A549 (cell line): ENCODE data around the gene MRPS18A. TPM values are rescaled to one million over a fixed set of nuclear protein-coding genes. Genes with fewer than 3 reads are reported as not detected.

Experiments
- ATAC-seq, 2 experiments: fragments of 200-7000 bp in 1 of 2; fragments of >200 bp in 1 of 2; cut with Nextera tagmentation in 1 of 2; cut with Tn5 transposase in 1 of 2; 3 replicates each; pipeline versions ENCODE4 v1.8.0 to v1.9.1; 2018 to 2020; ENCODE audit warnings: mild to moderate bottlenecking in 1 of 2, moderate library complexity in 1 of 2
- CTCF ChIA-PET: fragments of 300-600 bp; sonication (Branson Sonifier 250); formaldehyde crosslinking; extraction: SDS; loops from one replicate; lab custom pipeline; 2021; ENCODE audit warnings: antibody characterized with exemption, inconsistent platforms; lab: Yijun Ruan, JAX
- POLR2A ChIA-PET: fragments of 350-600 bp; formaldehyde crosslinking; extraction: SDS; loops from one replicate; lab custom pipeline; 2021; ENCODE audit warnings: antibody characterized with exemption, inconsistent platforms; lab: Yijun Ruan, JAX
- DNase-seq, 2 experiments: peaks; one replicate each; pipeline versions ENCODE4 v3.0.0 to v3.0.0-alpha.2; 2011 to 2016; ENCODE audit warnings: low read depth in 1 of 2, low spot score in 1 of 2
- FAIRE-seq: peaks from 2 replicates; lab custom pipeline; 2011; peaks lifted over from hg19 to GRCh38; lab: Jason Lieb, UNC
- H3K27ac ChIP-seq, 2 experiments: fragments of >200 bp; sonication (Bioruptor Twin); formaldehyde crosslinking; 3 replicates each; pipeline ENCODE4 v1.5.1; 2016 to 2017
- H3K4me1 ChIP-seq: fragments of >200 bp; sonication (Bioruptor Twin); formaldehyde crosslinking; 3 replicates; pipeline ENCODE4 v1.6.1; 2016
- H3K4me2 ChIP-seq: fragments of >200 bp; sonication (Bioruptor Twin); formaldehyde crosslinking; 3 replicates; pipeline ENCODE4 v1.6.1; 2016
- H3K4me3 ChIP-seq: fragments of >200 bp; sonication (Bioruptor Twin); formaldehyde crosslinking; 3 replicates; pipeline ENCODE4 v1.5.1; 2016
- H3K9me3 ChIP-seq: fragments of >200 bp; sonication (Bioruptor Twin); formaldehyde crosslinking; 3 replicates; pipeline ENCODE4 v1.6.1; 2016
- BCL3 ChIP-seq: fragments of >200 bp; sonication (Bioruptor Twin); formaldehyde crosslinking; IDR thresholded peaks from 3 replicates; pipeline ENCODE4 v1.6.1; 2016
- BHLHE40 ChIP-seq: IDR thresholded peaks from 2 replicates; pipeline ENCODE4 v1.6.1; 2012; ENCODE audit warnings: low read depth, low read length, inconsistent platforms
- CBX2 ChIP-seq: fragments of 200-600 bp; sonication (generic); IDR thresholded peaks from 2 replicates; pipeline ENCODE4 v1.6.1; 2016; ENCODE audit warnings: low read depth, mild to moderate bottlenecking, borderline replicate concordance
- CHD2 ChIP-seq: fragments of 150-350 bp; IDR thresholded peaks from 2 replicates; pipeline ENCODE4 v1.6.1; 2014; ENCODE audit warnings: low read length; ENCODE audit not compliant: partially characterized antibody
- E2F6 ChIP-seq: IDR thresholded peaks from 2 replicates; pipeline ENCODE4 v1.6.1; 2012; ENCODE audit warnings: low read depth, borderline replicate concordance
- EHF ChIP-seq: fragments of 250-450 bp; sonication (Bioruptor Pico); IDR thresholded peaks from 2 replicates; pipeline ENCODE4 v1.5.0; 2020; ENCODE audit warnings: mild to moderate bottlenecking
- EHMT2 ChIP-seq: fragments of 200-600 bp; sonication (generic); IDR thresholded peaks from 2 replicates; pipeline ENCODE4 v1.6.1; 2016; ENCODE audit warnings: antibody characterized with exemption, low read depth, mild to moderate bottlenecking, moderate library complexity
- ELK1 ChIP-seq: fragments of 150-350 bp; IDR thresholded peaks from 2 replicates; pipeline ENCODE4 v1.6.1; 2014; ENCODE audit warnings: low read depth, mild to moderate bottlenecking, low read length
- ESRRA ChIP-seq: fragments of 150-350 bp; IDR thresholded peaks from 2 replicates; pipeline ENCODE4 v1.6.1; 2014; ENCODE audit warnings: mild to moderate bottlenecking, low read length, borderline replicate concordance
- FOSB ChIP-seq: fragments of 250-450 bp; sonication (Bioruptor Pico); IDR thresholded peaks from 2 replicates; pipeline ENCODE4 v1.5.0; 2020; ENCODE audit warnings: mild to moderate bottlenecking, moderate library complexity
- FOSL2 ChIP-seq, 2 experiments: fragments of 450-650 bp in 1 of 2; fragments of >200 bp in 1 of 2; sonication (Bioruptor Twin) in 1 of 2; formaldehyde crosslinking; IDR thresholded peaks; 2 replicates each; pipeline versions ENCODE4 v1.5.0 to v1.6.1; 2016 to 2020; ENCODE audit warnings: mild to moderate bottlenecking in 1 of 2, moderate library complexity in 1 of 2
- GATA3 ChIP-seq: IDR thresholded peaks from 2 replicates; pipeline ENCODE4 v1.6.1; 2012; ENCODE audit warnings: borderline replicate concordance
- HDAC2 ChIP-seq: fragments of 200-600 bp; sonication (generic); IDR thresholded peaks from 2 replicates; pipeline ENCODE4 v1.6.1; 2016
- HOXA7 ChIP-seq: fragments of 250-450 bp; sonication (Bioruptor Pico); IDR thresholded peaks from 2 replicates; pipeline ENCODE4 v1.5.0; 2020; ENCODE audit warnings: mild to moderate bottlenecking, moderate library complexity
- JUN ChIP-seq, 2 experiments: fragments of >200 bp; sonication (Bioruptor Twin); formaldehyde crosslinking; IDR thresholded peaks; 2 replicates in 1 of 2; 3 replicates in 1 of 2; pipeline ENCODE4 v1.6.1; 2016 to 2017
- KDM1A ChIP-seq: fragments of 200-600 bp; sonication (generic); IDR thresholded peaks from 2 replicates; pipeline ENCODE4 v1.6.1; 2016; ENCODE audit warnings: low read depth, mild to moderate bottlenecking
- KDM5A ChIP-seq: fragments of 200-600 bp; sonication (generic); IDR thresholded peaks from 2 replicates; pipeline ENCODE4 v1.6.1; 2016; ENCODE audit warnings: antibody characterized with exemption, mild to moderate bottlenecking
- MAZ ChIP-seq: fragments of 150-350 bp; IDR thresholded peaks from 2 replicates; pipeline ENCODE4 v1.6.1; 2014; ENCODE audit warnings: antibody characterized with exemption, low read depth, low read length, borderline replicate concordance
- MYC ChIP-seq: IDR thresholded peaks from 2 replicates; pipeline ENCODE4 v1.6.1; 2012; ENCODE audit warnings: mild to moderate bottlenecking, inconsistent platforms, low read length, improper control_type of control experiment, borderline replicate concordance
- NR3C1 ChIP-seq: fragments of >200 bp; sonication (Bioruptor Twin); formaldehyde crosslinking; IDR thresholded peaks from 3 replicates; pipeline ENCODE4 v1.6.1; 2017
- PHF8 ChIP-seq: fragments of 200-600 bp; sonication (generic); IDR thresholded peaks from 2 replicates; pipeline ENCODE4 v1.6.1; 2016; ENCODE audit warnings: low read depth, mild to moderate bottlenecking, antibody characterized with exemption, moderate library complexity, borderline replicate concordance
- POLR2A ChIP-seq: IDR thresholded peaks from 2 replicates; pipeline ENCODE4 v1.6.1; 2012; ENCODE audit warnings: mild to moderate bottlenecking, low read length
- POLR2AphosphoS2 ChIP-seq: conservative IDR thresholded peaks from 2 replicates; pipeline ENCODE4 v1.6.1; 2012; ENCODE audit warnings: low read length, improper control_type of control experiment, inconsistent platforms
- RARB ChIP-seq: fragments of 250-450 bp; sonication (Bioruptor Pico); IDR thresholded peaks from 2 replicates; pipeline ENCODE4 v1.8.0; 2021; ENCODE audit warnings: mild to moderate bottlenecking, moderate library complexity
- RNF2 ChIP-seq: fragments of 200-600 bp; sonication (generic); IDR thresholded peaks from 2 replicates; pipeline ENCODE4 v1.6.1; 2016; ENCODE audit warnings: low read depth, mild to moderate bottlenecking, antibody characterized with exemption, moderate library complexity, borderline replicate concordance
- USF2 ChIP-seq: fragments of 450-650 bp; IDR thresholded peaks from 2 replicates; pipeline ENCODE4 v1.6.1; 2014; ENCODE audit warnings: antibody characterized with exemption
- ZFP36 ChIP-seq: fragments of 450-650 bp; IDR thresholded peaks from 2 replicates; pipeline ENCODE4 v1.6.1; 2014; ENCODE audit warnings: borderline replicate concordance; ENCODE audit not compliant: partially characterized antibody
- WGBS: methylation state at CpG from one replicate; pipeline ENCODE4 v1.1.6; 2017; ENCODE audit errors: missing lambda C conversion rate; 5-methylcytosine and 5-hydroxymethylcytosine counted together
- polyA plus RNA-seq, 4 experiments: library from polyadenylated mRNA; depleted of rRNA in 3 of 4; stranded (reverse); fragments of >200 nt; fragmentation: RNase III in 1 of 4; extraction: RNeasy Plus Mini Kit Qiagen cat#74134 plus additional on column Dnase treatment in 1 of 4; gene quantifications; 2 replicates in 3 of 4; 3 replicates in 1 of 4; pipeline ENCODE4 v1.2.3, GENCODE V29; 2011 to 2017
- TF ChIP-seq, protein P1 (sequence below): fragments of >200 bp; sonication (Bioruptor Twin); formaldehyde crosslinking; IDR thresholded peaks from 2 replicates; pipeline ENCODE4 v1.6.1; 2016

MRPS18A gene
- polyA plus RNA-seq, 2 of the 4 experiments (the other 2 are of a cell fraction), result 38.0 to 44.2 TPM

DNA sequence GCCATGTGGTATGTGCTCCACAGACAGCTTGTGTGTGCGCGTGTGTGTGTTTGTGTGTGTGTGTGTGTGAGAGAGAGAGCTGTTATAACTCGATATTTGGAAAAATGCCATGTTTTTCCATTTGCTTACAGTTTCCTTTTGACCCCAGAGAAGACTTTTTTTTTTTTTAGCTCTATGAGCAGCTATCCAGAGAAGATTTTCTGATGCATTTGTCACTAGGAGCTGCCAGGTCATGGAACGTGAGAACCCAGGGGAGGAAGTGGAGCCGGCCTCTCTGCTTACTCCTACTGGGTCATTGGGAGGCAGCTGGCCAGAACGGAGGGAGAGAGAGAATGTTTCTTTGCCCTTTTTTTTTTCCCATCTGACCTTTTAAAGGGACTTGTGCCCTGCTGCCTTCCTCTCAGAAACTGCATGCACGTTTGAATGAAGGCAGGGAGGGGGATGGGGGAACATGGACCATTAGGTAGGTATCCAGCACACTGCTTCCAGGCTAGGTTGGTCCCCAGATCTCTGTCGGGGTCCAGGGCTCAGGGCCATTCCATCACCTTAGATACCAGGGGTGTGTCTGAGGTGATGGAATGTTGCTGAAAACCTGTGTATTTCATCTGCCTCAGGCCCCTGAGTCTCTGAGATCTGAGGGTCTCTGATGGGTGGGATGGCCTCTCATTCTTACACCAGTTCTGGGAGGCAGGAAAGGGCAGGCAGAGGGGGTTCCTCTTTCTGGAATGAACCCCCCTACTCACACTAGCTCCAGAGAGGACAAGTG, 11.2 kb upstream of the MRPS18A start:
- CTCF ChIA-PET, result interaction anchor here (0.6 to 1.0 kb wide), 5 partner anchors 9 to 536 kb away, joined by 3 to 4 read pairs (median 3); no protein-coding TSS in a partner anchor
- Histone ChIP-seq H3K4me1 (peaks cover 57% of the 10 kb centered on the region), H3K27ac (peak overlapping the region; percentile 55 to 78), H3K4me2 (peak overlapping the region; percentile 66)
- POLR2A ChIA-PET, result interaction anchor here (0.5 kb wide), 1 partner anchor 71 kb away, joined by 4 read pairs; the partner anchor contains the start of gene VEGFA
- WGBS, result 28% methylated on average over 8 of the region's 8 CpGs
- TF ChIP-seq RARB (CRISPR knock-in tag) (no peak), MAZ (no peak), NR3C1 (no peak), ELK1 (no peak), KDM5A (no peak), JUN (IDR thresholded peaks at IDR 0.05) (no peak), KDM1A (no peak), BCL3 (no peak), ZFP36 (no peak), RNF2 (no peak), MYC (no peak), CBX2 (no peak), PHF8 (no peak), EHMT2 (no peak), E2F6 (no peak), CHD2 (no peak), FOSL2 (IDR thresholded peaks at IDR 0.05) (no peak), FOSL2 (CRISPR knock-in tag; IDR thresholded peaks at IDR 0.05) (no peak)
- TF ChIP-seq, protein P1, sequence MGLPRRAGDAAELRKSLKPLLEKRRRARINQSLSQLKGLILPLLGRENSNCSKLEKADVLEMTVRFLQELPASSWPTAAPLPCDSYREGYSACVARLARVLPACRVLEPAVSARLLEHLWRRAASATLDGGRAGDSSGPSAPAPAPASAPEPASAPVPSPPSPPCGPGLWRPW, result no peak
- TF ChIP-seq, all 56 proteins: peak for 0
- FAIRE-seq (no peak), ATAC-seq (peak in 1 of 2 experiments; percentile 11; a peak in 1 of 6 replicates), DNase-seq (peak in 1 of 2 experiments; percentile 42)
- Histone ChIP-seq H3K9me3 (no peaks in the 10 kb centered on the region), H3K4me3 (no peak overlapping the region)

- Histone ChIP-seq H3K4me3 (no peak overlapping the region), H3K4me1 (peaks cover 44% of the 10 kb centered on the region), H3K9me3 (no peaks in the 10 kb centered on the region), H3K27ac (no peak overlapping the region), H3K4me2 (no peak overlapping the region)
- TF ChIP-seq GATA3 (no peak), HDAC2 (no peak), USF2 (no peak), EHF (no peak), BHLHE40 (no peak), HOXA7 (CRISPR knock-in tag) (no peak), ESRRA (no peak), POLR2A (no peak), POLR2AphosphoS2 (no peak), ELK1 (no peak), FOSB (CRISPR knock-in tag) (no peak), MYC (no peak)
- FAIRE-seq, result no peak
- ChIA-PET POLR2A (no interaction called here), CTCF (no interaction called here)
- DNase-seq, result no peak
- 98% methylated on average over 3 of the region's 3 CpGs for WGBS
- ATAC-seq, result no peak
These were observed 9.8 kb upstream of the MRPS18A start for GRCh38 chr6:43697421-43697820.
